H1 (cell line): ENCODE results near the gene PXMP4. TPM values are rescaled to one million over a fixed set of nuclear protein-coding genes. Genes with fewer than 3 reads are reported as not detected.

Source experiments
- CHD7 ChIP-seq: fragments of 300-600 bp; sonication (generic); IDR thresholded peaks from 2 replicates; pipeline ENCODE4 v1.7.1; 2012; ENCODE audit warnings: low read length, moderate library complexity, mild to moderate bottlenecking, inconsistent platforms; ENCODE audit not compliant: insufficient replicate concordance
- polyA plus RNA-seq, 7 experiments: library from polyadenylated mRNA; depleted of rRNA in 3 of 7; stranded (reverse) in 5 of 7; unstranded in 2 of 7; fragments of >200 nt in 5 of 7; fragments of 200-250 nt in 2 of 7; gene quantifications; 1 replicate in 5 of 7; 2 replicates in 1 of 7; 4 replicates in 1 of 7; pipeline versions ENCODE4 v1.2.1 to v1.2.3, GENCODE V29; 2011 to 2013; ENCODE audit warnings: missing spikeins in 2 of 7, mixed read lengths in 2 of 7
- total RNA-seq: library from RNA; stranded (reverse); fragmentation: NEBNext Ultra II Directional; extraction: Animal tissue kit (Norgen Biotek cat#: 25700); gene quantifications from 2 replicates; pipeline ENCODE4 v1.2.1, GENCODE V29; 2021

The PXMP4 gene
- total and polyA plus RNA-seq, 2 of the 8 experiments (the other 6 are each of a cell fraction or from before 2014, with no cell fraction given) = 3.3 to 3.4 TPM

DNA sequence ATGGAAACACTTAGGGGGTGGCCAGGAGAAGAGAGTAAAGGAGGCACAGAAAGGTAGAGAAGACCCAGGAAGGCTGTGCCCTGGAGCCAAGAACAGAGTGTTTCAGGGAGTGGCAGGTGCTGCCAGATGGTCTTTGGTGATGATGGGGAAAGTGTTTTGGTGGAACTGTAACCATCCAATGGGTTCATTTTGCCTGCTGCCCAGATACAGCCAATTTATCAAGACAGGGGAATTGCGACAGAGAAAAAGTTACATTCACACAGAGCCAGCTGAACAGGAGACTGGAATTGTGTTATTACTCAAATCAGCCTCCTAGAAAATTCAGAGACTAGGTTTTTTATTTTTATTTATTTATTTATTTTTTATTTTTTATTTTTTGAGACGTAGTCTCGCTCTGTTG lies 16.9 kb upstream of the PXMP4 start (continued):
- TF ChIP-seq CHD7 = no peak
- TF ChIP-seq, all 59 proteins: peak for 0
